HG02884 (cell line): ENCODE results near the gene SLC12A4.
"Not testable (repeated sequence)": the region's sequence is repeated elsewhere in the genome, so short reads cannot be mapped to it uniquely, and the experiment has no call there.

ENCODE experiments used
- ATAC-seq: cut with Tn5 transposase; IDR thresholded peaks from one replicate; pipeline ENCODE4 v1.9.1; 2021; ENCODE audit warnings: mild to moderate bottlenecking, moderate library complexity; ENCODE audit not compliant: unreplicated experiment

SLC12A4 gene

GRCh38 chr16:67928561-67929364, 39.7 kb downstream of the SLC12A4 start:
- ATAC-seq, result no peak

GRCh38 chr16:67928147-67928546, 40.3 kb downstream of the SLC12A4 start:
- ATAC-seq, result no peak

- ATAC-seq, result no peak
Observed at GRCh38 chr16:67927131-67927941, 41.1 kb downstream of the SLC12A4 start.

GRCh38 chr16:67926181-67926750, 42.2 kb downstream of the SLC12A4 start:
- no peak for ATAC-seq

GRCh38 chr16:67924140-67924906, 44.1 kb downstream of the SLC12A4 start:
- ATAC-seq, result no peak

GRCh38 chr16:67923414-67924116, 44.9 kb downstream of the SLC12A4 start:
- ATAC-seq, result no peak

GRCh38 chr16:67922740-67923139, 45.7 kb downstream of the SLC12A4 start:
- no peak for ATAC-seq

GRCh38 chr16:67922221-67922620, 46.2 kb downstream of the SLC12A4 start:
- ATAC-seq, result no peak

GRCh38 chr16:67919622-67920221, 48.7 kb downstream of the SLC12A4 start:
- ATAC-seq, result no peak

GRCh38 chr16:67917852-67918236, 50.6 kb downstream of the SLC12A4 start:
- ATAC-seq, result no peak

GRCh38 chr16:67917140-67917851, 51.1 kb downstream of the SLC12A4 start:
- ATAC-seq, result no peak

GRCh38 chr16:67915831-67916723, 52.4 kb downstream of the SLC12A4 start:
- no peak for ATAC-seq

GRCh38 chr16:67915496-67915769, 53.0 kb downstream of the SLC12A4 start:
- not testable (repeated sequence) for ATAC-seq

- no peak for ATAC-seq
Observed at GRCh38 chr16:67914758-67915495, 53.5 kb downstream of the SLC12A4 start.

GRCh38 chr16:67910158-67910557, 58.3 kb downstream of the SLC12A4 start:
- ATAC-seq, result no peak

GRCh38 chr16:67909056-67909742, 59.2 kb downstream of the SLC12A4 start:
- ATAC-seq, result no peak
